ENCODE data around the gene ATPAF2.

ATPAF2 gene

DNA sequence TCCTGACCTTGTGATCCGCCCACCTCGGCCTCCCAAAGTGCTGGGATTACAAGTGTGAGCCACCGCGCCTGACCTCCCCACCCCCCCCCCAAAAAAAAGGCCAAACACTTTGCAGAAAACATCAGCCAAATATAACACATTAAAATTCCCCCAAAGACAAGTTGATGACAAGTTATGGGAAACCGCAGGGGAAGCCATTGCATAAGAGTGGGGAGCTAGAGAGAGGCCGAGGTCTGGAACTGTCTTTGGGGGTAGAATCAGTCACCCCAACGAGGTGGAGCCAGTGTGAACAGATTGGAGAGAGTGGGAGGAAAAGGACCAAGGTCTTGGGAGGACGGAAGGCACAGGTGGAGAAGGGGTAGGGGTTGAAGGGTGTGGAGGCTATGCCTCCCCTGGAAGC lies 63.5 kb downstream of the ATPAF2 start:
- H3K27me3 Mint-ChIP-seq = no peaks in the 10 kb centered on the region
- H3K9me3 Mint-ChIP-seq = no peaks in the 10 kb centered on the region
- peaks cover 2% of the 10 kb centered on the region for H3K36me3 Mint-ChIP-seq (ENCODE audit: low read depth)
- H3K4me3 Mint-ChIP-seq = no peak overlapping the region
- H3K4me1 Mint-ChIP-seq (ENCODE audit: low read depth) = peaks cover 22% of the 10 kb centered on the region
- no peak for DNase-seq
- peak overlapping the region; percentile 17 for H3K27ac Mint-ChIP-seq

DNA sequence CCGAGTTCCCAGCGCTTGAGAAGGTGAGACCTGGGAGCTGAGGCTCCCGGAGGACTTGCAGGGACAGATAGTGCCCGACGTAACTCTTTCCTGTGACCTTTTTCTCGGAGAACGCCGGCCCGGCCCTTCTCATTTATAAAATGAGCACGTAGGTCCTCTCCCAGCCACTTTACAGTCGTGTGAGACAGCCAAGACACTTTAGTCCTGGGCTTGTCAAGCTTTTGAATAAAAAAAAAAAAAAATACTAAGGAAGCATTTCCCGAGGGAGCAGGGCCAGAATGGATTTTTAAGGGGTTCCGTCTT lies 66.1 kb downstream of the ATPAF2 start:
- peaks cover 38% of the 10 kb centered on the region for H3K4me1 Mint-ChIP-seq (ENCODE audit: low read depth)
- H3K9me3 Mint-ChIP-seq = no peaks in the 10 kb centered on the region
- H3K27ac Mint-ChIP-seq = peak overlapping the region; percentile 94
- H3K27me3 Mint-ChIP-seq = no peaks in the 10 kb centered on the region
- peak overlapping the region; percentile 91 for H3K4me3 Mint-ChIP-seq
- H3K36me3 Mint-ChIP-seq (ENCODE audit: low read depth) = peaks cover 2% of the 10 kb centered on the region
- DNase-seq = no peak

DNA sequence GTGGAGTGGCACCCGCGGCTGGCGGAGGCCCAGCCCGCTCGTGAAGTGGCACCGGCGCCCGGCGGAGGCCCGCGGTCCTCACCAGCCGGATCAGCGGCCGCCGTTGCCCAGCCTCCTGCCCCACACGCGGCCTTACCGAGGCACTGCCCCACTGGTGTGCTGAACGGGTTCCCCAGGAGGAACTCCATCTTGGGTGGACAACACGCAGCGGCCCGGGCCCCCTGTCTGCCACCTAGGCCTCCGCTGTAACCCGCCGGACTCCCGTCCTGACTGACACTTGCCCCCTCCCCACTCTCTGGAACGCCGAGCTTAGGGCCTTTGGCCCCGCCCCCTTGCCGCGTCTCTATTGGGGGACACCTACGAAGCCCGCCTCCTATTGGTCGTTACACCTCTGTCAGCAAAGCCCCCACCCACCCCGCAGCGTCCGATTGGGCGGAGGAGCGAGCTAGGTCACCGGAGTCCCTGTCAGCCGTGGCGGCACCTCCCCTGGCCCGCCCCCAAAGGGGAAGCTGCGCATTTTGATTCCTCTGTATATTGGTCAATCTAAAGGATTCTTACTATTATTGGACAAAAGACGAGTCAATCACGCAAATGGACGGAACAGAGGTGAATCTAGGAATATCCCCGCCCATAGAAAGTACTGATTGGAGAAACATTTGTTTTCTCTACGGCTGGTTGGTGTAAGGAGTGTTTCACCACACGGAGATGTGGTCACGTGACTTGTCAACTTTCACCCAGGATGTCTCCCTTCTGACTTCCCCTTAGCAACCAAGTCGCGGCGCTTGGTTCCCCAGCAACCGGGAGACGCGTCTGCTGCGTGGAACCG lies 66.6 kb downstream of the ATPAF2 start, which contains the start of the genes DRC3 and TOM1L2:
Gene DRC3 (plus strand): TSS at position 737 of the 826 bp plus-strand sequence. CDS start 4,737 bp downstream, outside the sequence.
Gene TOM1L2 (minus strand): TSS at position 275 of the 826 bp plus-strand sequence. CDS start 87 bp downstream, at position 188.
- peaks cover 42% of the 10 kb centered on the region for H3K4me1 Mint-ChIP-seq (ENCODE audit: low read depth)
- no peaks in the 10 kb centered on the region for H3K27me3 Mint-ChIP-seq
- H3K27ac Mint-ChIP-seq = peak within 1 kb of the TSS; percentile 94
- no peaks in the 10 kb centered on the region for H3K9me3 Mint-ChIP-seq
- DNase-seq = peak; percentile 99
- peaks cover 2% of the 10 kb centered on the region for H3K36me3 Mint-ChIP-seq (ENCODE audit: low read depth)
- peak within 1 kb of the TSS; percentile 91 for H3K4me3 Mint-ChIP-seq

DNA sequence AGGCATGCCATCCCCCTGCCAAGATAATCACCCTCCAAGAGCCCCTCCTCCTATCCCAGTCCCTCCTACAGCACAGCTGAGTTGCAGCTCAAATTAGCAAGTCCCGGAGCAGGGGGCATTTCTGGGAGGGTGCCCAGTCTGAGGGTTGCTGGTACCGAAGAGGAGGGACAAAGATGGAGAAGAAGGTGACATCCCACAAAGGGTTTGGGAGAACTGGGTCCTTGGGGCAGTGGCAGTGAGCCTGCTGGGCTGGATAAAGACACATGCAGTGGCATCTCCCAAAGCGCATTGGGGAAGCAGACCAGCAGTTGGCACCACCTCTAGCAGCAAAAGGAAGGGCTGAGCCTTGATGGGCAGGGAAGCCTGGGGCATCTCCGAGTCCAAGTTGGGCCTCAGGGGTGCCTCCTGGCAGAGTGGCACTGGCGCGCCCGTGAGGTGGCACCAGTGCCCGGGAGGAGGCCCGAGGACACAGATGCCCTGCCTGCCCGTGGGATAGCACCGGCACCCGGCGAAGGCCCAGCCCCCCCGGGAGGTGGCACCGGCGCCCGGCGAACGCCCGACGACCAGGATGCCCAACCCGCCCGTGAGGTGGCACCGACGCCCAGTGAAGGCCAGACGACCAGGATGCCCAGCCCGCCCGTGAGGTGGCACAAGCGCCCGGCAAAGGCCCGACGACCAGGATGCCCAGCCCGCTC lies 67.4 kb downstream of the ATPAF2 start:
- peaks cover 2% of the 10 kb centered on the region for H3K36me3 Mint-ChIP-seq (ENCODE audit: low read depth)
- no peaks in the 10 kb centered on the region for H3K9me3 Mint-ChIP-seq
- H3K27ac Mint-ChIP-seq = peak overlapping the region; percentile 79
- peak overlapping the region; percentile 91 for H3K4me3 Mint-ChIP-seq
- H3K4me1 Mint-ChIP-seq (ENCODE audit: low read depth) = peaks cover 50% of the 10 kb centered on the region
- H3K27me3 Mint-ChIP-seq = no peaks in the 10 kb centered on the region
- DNase-seq = no peak

DNA sequence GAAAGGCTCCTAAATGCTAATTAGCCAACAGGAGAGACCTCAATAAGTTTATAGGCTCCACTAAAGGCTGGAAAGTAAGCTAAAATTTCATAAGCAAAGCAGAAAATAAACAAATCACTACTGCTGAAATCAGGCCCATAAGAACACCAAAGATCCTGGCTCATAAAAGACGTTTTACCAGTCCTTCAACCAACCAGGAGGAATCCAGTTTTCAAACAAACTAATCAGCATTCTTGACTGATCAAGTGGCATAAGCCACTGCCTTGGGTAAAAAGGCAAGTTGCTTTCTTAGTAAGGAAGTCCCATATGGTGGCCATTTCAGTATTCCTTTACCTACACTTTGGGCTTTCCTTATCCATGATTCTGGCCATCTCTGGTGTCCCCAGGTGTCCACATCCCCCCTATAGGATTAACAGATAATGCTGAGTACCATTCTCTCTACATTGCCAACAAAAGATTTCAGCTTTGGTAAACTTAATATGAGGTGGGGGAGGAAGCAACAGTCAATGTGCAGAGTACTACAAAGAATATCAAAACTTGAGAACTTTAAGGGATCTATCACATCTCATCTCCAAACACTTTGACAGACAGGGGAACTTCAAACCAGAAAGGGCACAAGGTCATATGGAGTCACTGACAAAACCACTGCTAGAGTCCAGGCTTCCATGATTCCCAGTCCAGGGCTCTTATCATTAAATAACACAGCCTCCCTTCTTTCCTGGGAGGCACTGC lies 68.1 kb downstream of the ATPAF2 start:
- H3K4me1 Mint-ChIP-seq (ENCODE audit: low read depth) = peaks cover 57% of the 10 kb centered on the region
- no peak for DNase-seq
- peak overlapping the region; percentile 79 for H3K27ac Mint-ChIP-seq
- H3K27me3 Mint-ChIP-seq = no peaks in the 10 kb centered on the region
- peaks cover 2% of the 10 kb centered on the region for H3K36me3 Mint-ChIP-seq (ENCODE audit: low read depth)
- no peaks in the 10 kb centered on the region for H3K9me3 Mint-ChIP-seq
- H3K4me3 Mint-ChIP-seq = peak overlapping the region; percentile 91
